AG10803 (cell line): Measurements from ENCODE around the gene PIR.

Experiments used
- DNase-seq: peaks from one replicate; pipeline ENCODE4 v3.0.0; 2010; ENCODE audit warnings: low read depth
- H3K4me3 ChIP-seq: 2 replicates; pipeline ENCODE4 v1.5.1; 2011; ENCODE audit warnings: mild to moderate bottlenecking, low read length, control low read depth
- CTCF ChIP-seq: conservative IDR thresholded peaks from 2 replicates; pipeline ENCODE4 v1.5.1; 2011; ENCODE audit warnings: mild to moderate bottlenecking, low read length, control low read depth, inconsistent platforms

Gene PIR

DNA sequence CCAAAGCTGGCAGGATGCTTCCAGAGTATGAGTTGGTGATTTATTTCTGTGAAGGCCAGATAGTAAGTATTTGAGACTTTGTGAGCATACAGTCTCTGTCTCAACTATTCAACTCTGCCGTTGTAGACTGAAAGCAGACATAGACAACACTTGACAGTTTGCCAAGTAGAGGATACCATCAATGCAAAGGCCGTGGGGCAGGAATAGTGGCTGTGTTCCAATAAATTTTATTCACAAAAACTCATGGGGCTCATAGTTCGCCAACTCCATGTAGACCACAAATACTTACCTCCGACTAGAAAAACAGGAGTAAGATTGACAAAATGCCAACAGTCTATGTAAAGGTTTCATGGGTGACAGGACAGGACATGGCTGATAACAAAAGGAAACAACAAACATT is 3.7 kb upstream of the PIR start:
- no peak for TF ChIP-seq CTCF
- DNase-seq = no peak

GRCh38 chrX:15495801-15496200 is 2.7 kb upstream of the PIR start:
- no peak overlapping the region for H3K4me3 ChIP-seq
- TF ChIP-seq CTCF = no peak
- DNase-seq = no peak

More for the DNA sequence above, 3.7 kb upstream of the PIR start:
- no peak overlapping the region for H3K4me3 ChIP-seq

GRCh38 chrX:15492469-15492868 is 664 bp downstream of the PIR start:
- peak overlapping the region; percentile 58 for H3K4me3 ChIP-seq
- no peak for TF ChIP-seq CTCF
- DNase-seq = no peak

DNA sequence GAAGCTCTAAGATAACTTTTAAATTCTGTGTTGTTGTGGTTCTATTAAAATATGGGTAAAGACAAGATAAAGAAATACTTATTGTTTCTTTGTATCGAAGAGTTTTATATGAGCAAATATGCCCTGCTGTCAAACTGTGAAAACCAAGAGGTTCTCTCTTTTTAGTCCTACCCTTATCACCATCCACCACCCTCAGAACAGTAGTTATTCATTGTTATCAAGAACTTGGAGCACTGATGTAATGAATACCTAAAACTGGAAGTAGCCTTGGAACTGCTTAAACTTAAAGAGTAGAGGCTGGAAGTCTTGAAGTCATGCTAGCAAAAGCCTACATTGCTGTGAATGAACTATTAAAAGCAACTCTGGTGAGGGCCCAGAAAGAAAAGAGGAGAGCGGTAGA is 9.2 kb downstream of the PIR start:
- no peak for DNase-seq
- no peak for TF ChIP-seq CTCF
- no peak overlapping the region for H3K4me3 ChIP-seq

GRCh38 chrX:15475486-15475885 is 17.6 kb downstream of the PIR start:
- no peak for TF ChIP-seq CTCF
- DNase-seq = no peak
- no peak overlapping the region for H3K4me3 ChIP-seq

DNA sequence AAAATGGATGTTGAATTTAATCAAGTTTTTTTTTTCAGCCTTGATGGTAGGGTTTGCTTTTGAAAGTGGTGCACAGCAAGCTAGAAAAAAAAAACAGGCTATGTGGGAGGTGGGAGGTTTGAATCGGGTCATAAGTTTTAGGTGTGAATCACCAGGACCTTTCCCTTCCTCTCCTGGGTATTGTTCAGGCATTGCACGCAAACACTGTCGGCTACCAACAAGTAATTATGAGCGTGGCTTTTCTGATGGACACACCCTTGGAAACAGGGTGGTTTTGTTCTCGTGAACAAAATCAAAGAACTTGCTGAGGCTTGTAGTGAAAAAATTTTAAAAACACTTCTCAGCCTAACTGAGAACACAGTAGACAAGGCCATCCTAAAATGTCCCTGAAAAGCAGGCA is 18.1 kb downstream of the PIR start:
- H3K4me3 ChIP-seq = no peak overlapping the region
- TF ChIP-seq CTCF = no peak
- no peak for DNase-seq

GRCh38 chrX:15474028-15474427 is 19.1 kb downstream of the PIR start:
- no peak for TF ChIP-seq CTCF
- H3K4me3 ChIP-seq = no peak overlapping the region
- no peak for DNase-seq
